Mucosa of descending colon (tissue), 3 donors: Measurements from ENCODE around the gene LARGE2. TPM values are rescaled to one million over a fixed set of nuclear protein-coding genes. Genes with fewer than 3 reads are reported as not detected.

ENCODE experiments used
- ATAC-seq: fragments of 200-7000 bp; cut with Tn5 transposase; one replicate; pipeline ENCODE4 v1.9.1; 2020; ENCODE audit warnings: mild to moderate bottlenecking, moderate library complexity
- DNase-seq, 3 donors: peaks; one replicate each; pipeline ENCODE4 v3.0.0-alpha.2; 2020
- H3K36me3 ChIP-seq: fragments of 200-600 bp; one replicate; pipeline ENCODE4 v1.8.0; 2021; ENCODE audit warnings: low read depth, mild to moderate bottlenecking
- H3K4me1 ChIP-seq: fragments of 200-600 bp; one replicate; pipeline ENCODE4 v1.8.0; 2021; ENCODE audit warnings: low read depth, mild to moderate bottlenecking
- H3K4me3 ChIP-seq: fragments of 200-600 bp; one replicate; pipeline ENCODE4 v1.8.0; 2021; ENCODE audit warnings: mild to moderate bottlenecking
- H3K9me3 ChIP-seq: fragments of 200-600 bp; one replicate; pipeline ENCODE4 v1.8.0; 2021; ENCODE audit warnings: mild to moderate bottlenecking
- intact Hi-C, 2 donors: fragments of 100-400 bp; cut with DNase I in 1 of 2; cut with micrococcal nuclease in 1 of 2; formaldehyde crosslinking; loops; one replicate each; pipeline versions ENCODE4 v1.11.0 to v1.11.1; 2022; cut with DNase I, micrococcal nuclease
- total RNA-seq, 3 donors: library from RNA; stranded (reverse); fragmentation: NEBNext Ultra II Directional in 2 of 3; extraction: Animal tissue kit (Norgen Biotek cat#: 25700) in 2 of 3; gene quantifications; one replicate each; pipeline versions ENCODE4 v1.2.1 to v1.2.4, GENCODE V29; 2021 to 2023
- TF ChIP-seq, protein P1 (sequence below): fragments of 200-600 bp; IDR thresholded peaks from one replicate; pipeline ENCODE4 v1.8.0; 2022; ENCODE audit warnings: antibody characterized with exemption, mild to moderate bottlenecking
- donor health status: DM: no; HTN: no; CAD: no; lungs with moderate emphysema.
- donor health status: DM: no; HTN: no; CAD: no.
- donor health status: DM: no; HTN: yes; CAD: no.

LARGE2 gene
- total RNA-seq, 3 donors from 2014 or later = 1.9 to 2.9 (median 2.3) TPM

GRCh38 chr11:45924036-45924915, 1.8 kb downstream of the LARGE2 start:
- TF ChIP-seq, protein P1, sequence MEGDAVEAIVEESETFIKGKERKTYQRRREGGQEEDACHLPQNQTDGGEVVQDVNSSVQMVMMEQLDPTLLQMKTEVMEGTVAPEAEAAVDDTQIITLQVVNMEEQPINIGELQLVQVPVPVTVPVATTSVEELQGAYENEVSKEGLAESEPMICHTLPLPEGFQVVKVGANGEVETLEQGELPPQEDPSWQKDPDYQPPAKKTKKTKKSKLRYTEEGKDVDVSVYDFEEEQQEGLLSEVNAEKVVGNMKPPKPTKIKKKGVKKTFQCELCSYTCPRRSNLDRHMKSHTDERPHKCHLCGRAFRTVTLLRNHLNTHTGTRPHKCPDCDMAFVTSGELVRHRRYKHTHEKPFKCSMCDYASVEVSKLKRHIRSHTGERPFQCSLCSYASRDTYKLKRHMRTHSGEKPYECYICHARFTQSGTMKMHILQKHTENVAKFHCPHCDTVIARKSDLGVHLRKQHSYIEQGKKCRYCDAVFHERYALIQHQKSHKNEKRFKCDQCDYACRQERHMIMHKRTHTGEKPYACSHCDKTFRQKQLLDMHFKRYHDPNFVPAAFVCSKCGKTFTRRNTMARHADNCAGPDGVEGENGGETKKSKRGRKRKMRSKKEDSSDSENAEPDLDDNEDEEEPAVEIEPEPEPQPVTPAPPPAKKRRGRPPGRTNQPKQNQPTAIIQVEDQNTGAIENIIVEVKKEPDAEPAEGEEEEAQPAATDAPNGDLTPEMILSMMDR = no peak
- no peak overlapping the region for H3K4me3 ChIP-seq
- DNase-seq = peak in 1 of 3 donors; percentile 49
- H3K4me1 ChIP-seq = peaks cover 17% of the 10 kb centered on the region
- intact Hi-C loops = no loop called here
- H3K9me3 ChIP-seq = no peaks in the 10 kb centered on the region
- no peak for ATAC-seq
- H3K36me3 ChIP-seq = no peaks in the 10 kb centered on the region

- Histone ChIP-seq H3K9me3 (no peaks in the 10 kb centered on the region), H3K4me1 (peaks cover 21% of the 10 kb centered on the region), H3K4me3 (no peak overlapping the region), H3K36me3 (no peaks in the 10 kb centered on the region)
- no peak for DNase-seq
- intact Hi-C loops = no loop called here
- TF ChIP-seq, protein P1 = no peak
- ATAC-seq = no peak
Observed at GRCh38 chr11:45924927-45925326, 2.5 kb downstream of the LARGE2 start.

- ATAC-seq = no peak
- Histone ChIP-seq H3K4me3 (no peak overlapping the region), H3K9me3 (no peaks in the 10 kb centered on the region), H3K36me3 (no peaks in the 10 kb centered on the region), H3K4me1 (peaks cover 23% of the 10 kb centered on the region)
- DNase-seq = peak in 1 of 3 donors; percentile 26
- TF ChIP-seq, protein P1 = no peak
- intact Hi-C loops = no loop called here
Observed at GRCh38 chr11:45925550-45925949, 3.1 kb downstream of the LARGE2 start.

- intact Hi-C loops = no loop called here
- H3K4me1 ChIP-seq = peaks cover 23% of the 10 kb centered on the region
- DNase-seq (peak in 1 of 3 donors; percentile 48), ATAC-seq (no peak)
- no peaks in the 10 kb centered on the region for H3K36me3 ChIP-seq
- TF ChIP-seq, protein P1 = no peak
- no peak overlapping the region for H3K4me3 ChIP-seq
- no peaks in the 10 kb centered on the region for H3K9me3 ChIP-seq
Observed at GRCh38 chr11:45926001-45926401, 3.5 kb downstream of the LARGE2 start.

- DNase-seq = peak in 1 of 3 donors; percentile 46
Observed at GRCh38 chr11:45926536-45927331, 4.3 kb downstream of the LARGE2 start.

More at GRCh38 chr11:45926536-45927331, 4.3 kb downstream of the LARGE2 start:
- no peak for ATAC-seq
- Histone ChIP-seq H3K4me3 (no peak overlapping the region), H3K36me3 (no peaks in the 10 kb centered on the region), H3K9me3 (no peaks in the 10 kb centered on the region), H3K4me1 (peaks cover 19% of the 10 kb centered on the region)
- TF ChIP-seq, protein P1 = no peak
- intact Hi-C loops = no loop called here
